ENCODE results near the gene ZNF311. TPM values are rescaled to one million over a fixed set of nuclear protein-coding genes. Genes with fewer than 3 reads are reported as not detected.
"Not testable (repeated sequence)": the region's sequence is repeated elsewhere in the genome, so short reads cannot be mapped to it uniquely, and the experiment has no call there.

The ZNF311 gene
- total RNA-seq, 1 experiment from 2014 or later, result 2.1 TPM

DNA sequence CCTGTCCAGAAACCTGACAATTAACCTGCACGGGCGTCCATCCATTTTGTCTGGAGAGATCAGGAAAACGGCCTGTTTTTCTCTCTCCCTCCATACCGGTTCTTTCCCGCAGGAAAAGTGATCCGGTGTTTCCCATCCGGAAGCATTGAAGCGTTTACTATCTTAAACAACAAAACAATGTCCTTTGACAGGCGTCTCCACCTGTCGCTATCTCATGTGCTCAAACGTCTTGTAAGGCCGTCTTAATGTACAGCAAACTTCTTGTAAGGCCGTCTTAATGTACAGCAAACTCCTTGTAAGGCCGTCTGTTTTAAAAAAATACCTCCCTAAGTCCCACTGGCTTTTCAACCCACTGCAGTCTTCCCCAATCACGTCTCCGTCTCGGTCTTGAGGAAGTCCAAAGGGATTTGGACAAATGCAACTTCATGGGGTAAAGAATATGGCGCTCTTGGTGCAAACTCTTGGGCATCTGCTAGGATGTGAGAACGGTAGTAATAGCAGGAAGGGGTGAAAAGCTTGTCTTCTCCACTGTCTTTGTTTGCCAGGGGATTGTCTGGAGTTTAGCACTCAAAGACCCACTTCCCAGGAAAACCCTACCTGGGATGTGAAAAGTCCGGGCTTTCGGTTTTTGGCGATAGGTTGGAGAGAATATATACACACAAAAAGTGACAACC lies 51.4 kb downstream of the ZNF311 start:
- peak; percentile 33 for DNase-seq (ENCODE audit: low read depth)

DNA sequence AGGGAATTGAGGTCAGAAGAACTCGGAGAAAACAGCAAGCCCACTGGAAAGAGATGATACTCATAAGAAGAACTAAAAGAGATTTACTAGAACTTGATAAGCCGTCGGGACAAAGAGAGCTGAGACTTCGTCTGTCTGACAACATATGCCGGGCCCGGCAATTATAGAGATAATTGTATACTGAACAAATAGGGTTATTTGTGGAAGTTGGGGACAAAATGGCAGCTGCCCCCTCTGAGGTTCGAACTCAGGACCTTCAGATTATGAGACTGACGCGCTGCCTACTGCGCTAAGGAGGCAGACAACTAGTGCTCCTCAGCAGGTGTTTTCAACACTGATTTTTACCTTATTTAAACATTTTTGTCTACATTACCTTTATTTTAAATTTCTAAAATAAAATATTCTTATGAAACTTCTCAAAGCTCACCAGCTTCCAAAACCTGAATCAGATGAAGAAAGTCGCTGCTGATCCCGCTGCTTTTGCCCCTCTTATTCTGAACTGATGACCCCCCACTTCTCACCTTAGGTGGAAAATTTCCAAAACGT lies 52.0 kb downstream of the ZNF311 start:
- peak; percentile 81 for DNase-seq (ENCODE audit: low read depth)

DNA sequence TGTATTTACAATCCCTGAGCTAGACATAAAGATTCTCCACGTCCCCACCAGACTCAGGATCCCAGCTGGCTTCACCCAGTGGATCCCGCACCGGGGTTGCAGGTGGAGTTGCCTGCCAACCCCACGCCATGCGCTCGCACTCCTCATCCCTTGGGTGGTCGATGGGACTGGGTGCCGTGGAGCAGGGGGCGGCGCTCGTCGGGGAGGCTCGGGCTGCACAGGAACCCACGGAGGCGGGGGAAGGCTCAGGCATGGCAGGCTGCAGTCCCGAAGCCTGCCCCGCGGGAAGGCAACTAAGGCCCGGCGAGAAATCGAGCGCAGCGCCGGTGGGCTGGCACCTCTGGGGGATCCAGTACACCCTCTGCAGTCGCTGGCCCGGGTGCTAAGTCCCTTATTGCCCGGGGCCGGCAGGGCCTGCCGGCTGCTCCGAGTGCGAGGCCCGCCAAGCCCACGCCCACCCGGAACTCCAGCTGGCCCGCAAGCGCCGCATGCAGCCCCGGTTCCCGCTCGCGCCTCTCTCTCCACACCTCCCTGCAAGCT lies 55.4 kb downstream of the ZNF311 start:
- DNase-seq (ENCODE audit: low read depth), result not testable (repeated sequence)

DNA sequence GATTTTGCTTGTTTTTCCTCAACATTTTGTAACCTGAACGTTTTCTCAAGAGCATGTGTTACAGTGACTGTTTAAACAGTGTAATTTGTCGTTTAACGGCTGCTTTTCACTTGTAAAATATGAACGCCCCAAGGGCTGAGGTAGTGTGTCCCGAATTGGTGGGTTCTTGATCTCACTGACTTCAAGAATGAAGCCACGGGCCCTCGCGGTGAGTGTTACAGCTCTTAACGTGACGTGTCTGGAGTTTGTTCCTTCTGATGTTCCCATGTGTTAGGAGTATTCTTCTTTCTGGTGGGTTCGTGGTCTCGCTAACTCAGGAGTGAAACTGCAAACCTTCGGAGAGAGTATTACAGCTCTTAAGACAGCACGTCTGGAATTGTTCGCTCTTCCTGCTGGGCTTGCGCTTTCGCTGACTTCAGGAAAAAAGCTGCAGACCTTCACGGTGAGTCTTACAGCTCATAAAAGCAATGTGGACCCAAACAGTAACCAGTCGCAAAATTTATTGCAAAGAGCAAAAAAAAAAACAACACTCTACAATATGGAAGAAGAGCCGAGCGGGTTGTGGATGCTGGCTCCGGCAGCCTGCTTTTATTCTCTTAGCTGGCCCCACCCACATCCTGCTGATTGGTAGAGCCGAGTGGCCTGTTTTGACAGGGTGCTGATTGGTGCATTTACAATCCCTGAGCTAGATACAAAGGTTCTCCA lies 56.2 kb downstream of the ZNF311 start:
- no peak for DNase-seq (ENCODE audit: low read depth)

DNA sequence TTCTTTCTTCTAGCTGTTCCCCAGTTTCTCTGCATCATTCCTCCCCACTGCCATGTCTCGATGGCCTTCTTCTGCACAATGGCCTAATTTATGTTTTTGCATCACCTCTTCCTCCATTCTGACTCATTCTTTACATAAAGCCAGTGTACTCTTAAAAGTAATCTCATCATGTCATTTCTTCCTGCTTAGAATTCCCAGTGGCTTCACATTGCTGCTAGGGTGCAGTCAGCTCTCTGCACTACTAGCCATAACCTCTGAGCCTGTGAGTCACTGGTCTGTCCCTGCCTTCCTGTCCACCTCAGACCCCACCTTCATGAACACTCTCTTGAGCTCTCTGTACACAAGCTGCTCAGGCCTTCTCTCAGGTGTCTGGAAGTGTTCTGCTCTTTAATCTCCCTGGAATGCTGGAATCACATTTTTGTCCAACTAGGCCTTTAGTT lies 57.3 kb downstream of the ZNF311 start:
- peak; percentile 68 for DNase-seq (ENCODE audit: low read depth)

DNA sequence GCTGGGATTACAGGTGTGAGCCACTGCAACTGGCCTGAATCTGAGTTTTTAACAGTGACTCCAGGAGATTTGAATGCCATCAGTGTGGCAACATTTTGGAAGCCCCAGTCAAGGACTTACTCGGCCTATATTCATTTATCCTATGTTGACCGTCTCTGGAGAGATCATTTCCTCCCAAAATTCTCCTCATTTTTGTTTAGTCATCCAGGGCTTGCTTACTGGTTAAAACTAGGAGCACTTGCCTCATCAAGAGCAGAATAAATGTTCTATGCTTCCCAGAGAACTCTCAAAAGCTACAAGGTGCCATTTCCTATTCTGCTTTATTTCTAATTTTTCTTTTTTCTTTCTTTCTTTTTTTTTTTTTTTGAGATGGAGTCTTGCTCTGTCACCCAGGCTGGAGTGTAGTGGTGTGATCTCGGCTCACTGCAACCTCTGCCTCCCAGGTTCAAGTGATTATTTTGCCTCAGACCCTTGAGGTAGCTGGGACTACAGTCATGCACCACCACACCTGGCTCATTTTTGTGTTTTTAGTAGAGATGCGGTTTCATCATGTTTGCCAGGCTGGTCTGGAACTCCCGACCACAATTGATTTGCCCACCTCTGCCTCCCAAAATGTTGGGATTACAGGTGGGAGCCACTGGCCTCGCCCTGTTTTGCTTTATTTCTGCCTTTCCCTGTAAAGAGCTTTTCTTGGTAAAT lies 57.9 kb downstream of the ZNF311 start:
- no peak for DNase-seq (ENCODE audit: low read depth)

DNA sequence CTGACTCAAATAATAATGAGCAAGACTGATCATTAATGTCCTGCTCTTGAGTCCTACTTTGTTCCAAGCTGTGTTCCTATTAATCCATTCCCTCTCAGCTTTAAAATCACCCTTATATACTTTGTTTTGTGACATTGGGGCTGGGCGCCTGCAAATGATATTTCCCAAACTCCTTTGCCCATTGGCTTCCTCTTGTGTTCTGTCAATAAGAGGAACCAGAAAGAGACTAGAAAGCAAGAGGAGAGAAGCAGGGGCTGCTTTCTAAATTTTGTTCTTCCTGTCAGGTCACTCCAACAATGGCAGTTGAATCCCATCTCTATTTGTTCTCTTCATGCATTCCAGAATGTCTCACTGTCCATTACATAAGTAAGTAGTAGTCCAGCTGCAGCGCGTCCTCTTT lies 59.8 kb downstream of the ZNF311 start:
- DNase-seq (ENCODE audit: low read depth), result no peak

Other genes with a start within 250 kb of the ZNF311 start
- gene TRIM27, start 81.3 kb downstream of the ZNF311 start, total RNA-seq (2014; rRNA removed; shearing (Covaris generic)), result 114 and 117 TPM in 2 replicates
- not detected in 2 replicates for gene OR2W1, start 39.9 kb upstream of the ZNF311 start, total RNA-seq (2014; rRNA removed; shearing (Covaris generic))
- gene OR2B3, start 82.0 kb upstream of the ZNF311 start, total RNA-seq (2014; rRNA removed; shearing (Covaris generic)), result not detected in 2 replicates
- not detected in 2 replicates for gene OR2J1, start 94.2 kb upstream of the ZNF311 start, total RNA-seq (2014; rRNA removed; shearing (Covaris generic))
- gene OR2J3, start 102.7 kb upstream of the ZNF311 start, total RNA-seq (2014; rRNA removed; shearing (Covaris generic)), result not detected in 2 replicates
- gene OR2J2, start 165.6 kb upstream of the ZNF311 start, total RNA-seq (2014; rRNA removed; shearing (Covaris generic)), result not detected in 2 replicates